Activated CD4-positive, alpha-beta T cell treated with anti-CD3 and anti-CD28 coated beads for 4 hours (primary cell): ENCODE measurements around the gene TRAPPC4.
"Not testable (repeated sequence)": the region's sequence is repeated elsewhere in the genome, so short reads cannot be mapped to it uniquely, and the experiment has no call there.

ENCODE experiments used
- DNase-seq, 2 donors: peaks; one replicate each; pipeline ENCODE4 v3.0.0-alpha.2; 2020

Gene TRAPPC4

GRCh38 chr11:119034813-119035212 is 16.2 kb downstream of the TRAPPC4 start:
- DNase-seq, result no peak

- no peak for DNase-seq
Observed at GRCh38 chr11:119038884-119039283, 20.3 kb downstream of the TRAPPC4 start.

- not testable (repeated sequence) for DNase-seq
Observed at GRCh38 chr11:119039471-119039870, 20.9 kb downstream of the TRAPPC4 start.

- DNase-seq, result no peak
Observed at GRCh38 chr11:119041821-119042514, 23.4 kb downstream of the TRAPPC4 start.

- no peak for DNase-seq
Observed at GRCh38 chr11:119042927-119043326, 24.4 kb downstream of the TRAPPC4 start.

GRCh38 chr11:119044708-119045107 is 26.1 kb downstream of the TRAPPC4 start:
- no peak for DNase-seq

- no peak for DNase-seq
Observed at GRCh38 chr11:119046489-119046888, 27.9 kb downstream of the TRAPPC4 start.

- no peak for DNase-seq
Observed at GRCh38 chr11:119047205-119047604, 28.6 kb downstream of the TRAPPC4 start.

- no peak for DNase-seq
Observed at GRCh38 chr11:119048644-119049043, 30.1 kb downstream of the TRAPPC4 start.

- no peak for DNase-seq
Observed at GRCh38 chr11:119049081-119049480, 30.5 kb downstream of the TRAPPC4 start.

GRCh38 chr11:119051440-119052162 is 33.0 kb downstream of the TRAPPC4 start:
- DNase-seq, result no peak

- DNase-seq, result no peak
Observed at GRCh38 chr11:119052163-119052814, 33.7 kb downstream of the TRAPPC4 start.

GRCh38 chr11:119054418-119054817 is 35.9 kb downstream of the TRAPPC4 start:
- no peak for DNase-seq

- no peak for DNase-seq
Observed at GRCh38 chr11:119055901-119056300, 37.3 kb downstream of the TRAPPC4 start.

GRCh38 chr11:119056421-119056999 is 37.9 kb downstream of the TRAPPC4 start:
- peak; percentile 37 to 40 for DNase-seq

- peak; percentile 99 to 100 for DNase-seq
Observed at GRCh38 chr11:119057000-119057769, 38.6 kb downstream of the TRAPPC4 start, which contains the start of gene HYOU1. HYOU1 (minus strand) TSS chr11:119057205; CDS start chr11:119056160, 1,045 bp downstream.

- DNase-seq, result not testable (repeated sequence)
Observed at GRCh38 chr11:119059128-119059527, 40.6 kb downstream of the TRAPPC4 start.

- no peak for DNase-seq
Observed at GRCh38 chr11:119061256-119061655, 42.7 kb downstream of the TRAPPC4 start.

GRCh38 chr11:119062779-119063178 is 44.2 kb downstream of the TRAPPC4 start:
- DNase-seq, result no peak

GRCh38 chr11:119065369-119065768 is 46.8 kb downstream of the TRAPPC4 start:
- peak; percentile 27 to 52 for DNase-seq

GRCh38 chr11:119067371-119068222 is 49.0 kb downstream of the TRAPPC4 start, which contains the start of gene VPS11:
VPS11 (plus strand) TSS chr11:119067818; CDS start chr11:119067824, 6 bp downstream.
- peak; percentile 97 to 98 for DNase-seq
